H1 (cell line): ENCODE results near the gene HOMER2. TPM values are rescaled to one million over a fixed set of nuclear protein-coding genes. Genes with fewer than 3 reads are reported as not detected.

Source experiments
- CHD7 ChIP-seq: fragments of 300-600 bp; sonication (generic); IDR thresholded peaks from 2 replicates; pipeline ENCODE4 v1.7.1; 2012; ENCODE audit warnings: low read length, moderate library complexity, mild to moderate bottlenecking, inconsistent platforms; ENCODE audit not compliant: insufficient replicate concordance
- polyA plus RNA-seq, 7 experiments: library from polyadenylated mRNA; depleted of rRNA in 3 of 7; stranded (reverse) in 5 of 7; unstranded in 2 of 7; fragments of >200 nt in 5 of 7; fragments of 200-250 nt in 2 of 7; gene quantifications; 1 replicate in 5 of 7; 2 replicates in 1 of 7; 4 replicates in 1 of 7; pipeline versions ENCODE4 v1.2.1 to v1.2.3, GENCODE V29; 2011 to 2013; ENCODE audit warnings: missing spikeins in 2 of 7, mixed read lengths in 2 of 7
- total RNA-seq: library from RNA; stranded (reverse); fragmentation: NEBNext Ultra II Directional; extraction: Animal tissue kit (Norgen Biotek cat#: 25700); gene quantifications from 2 replicates; pipeline ENCODE4 v1.2.1, GENCODE V29; 2021

The HOMER2 gene
- total and polyA plus RNA-seq, 2 of the 8 experiments (the other 6 are each of a cell fraction or from before 2014, with no cell fraction given) = 12.5 to 27.6 TPM

GRCh38 chr15:82830427-82831173, 121.9 kb downstream of the HOMER2 start (continued):
- TF ChIP-seq CHD7 = no peak
